Hematopoietic multipotent progenitor cell treated with erythropoietin and hydrocortisone succinate and interleukin-3 and kit ligand, for 15 days (in vitro differentiated cells): Measurements from ENCODE around the gene MRPL22.
"Not testable (repeated sequence)": the region's sequence is repeated elsewhere in the genome, so short reads cannot be mapped to it uniquely, and the experiment has no call there.

Source experiments
- DNase-seq: peaks from one replicate; pipeline ENCODE4 v3.0.0-alpha.2; 2015; ENCODE audit warnings: low spot score

MRPL22 gene

DNA sequence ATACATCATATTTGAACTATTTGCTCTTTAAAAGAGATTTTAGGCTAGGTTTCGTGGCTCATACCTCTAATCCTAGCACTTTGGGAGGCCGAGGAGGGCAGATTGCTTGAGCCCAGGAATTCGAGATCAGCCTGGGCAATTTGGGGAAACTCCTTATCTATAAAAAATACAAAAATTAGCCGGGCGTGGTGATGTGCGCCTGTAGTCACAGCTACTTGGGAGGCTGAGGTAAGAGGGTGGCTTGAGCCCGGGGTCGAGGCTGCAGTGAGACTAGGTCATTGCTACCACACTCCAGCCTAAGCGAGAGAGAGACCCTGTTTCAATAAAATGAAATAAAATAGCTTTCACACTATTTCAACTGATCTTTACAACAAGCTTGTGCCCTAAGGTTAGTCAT is 500 bp upstream of the MRPL22 start:
- DNase-seq = no peak

DNA sequence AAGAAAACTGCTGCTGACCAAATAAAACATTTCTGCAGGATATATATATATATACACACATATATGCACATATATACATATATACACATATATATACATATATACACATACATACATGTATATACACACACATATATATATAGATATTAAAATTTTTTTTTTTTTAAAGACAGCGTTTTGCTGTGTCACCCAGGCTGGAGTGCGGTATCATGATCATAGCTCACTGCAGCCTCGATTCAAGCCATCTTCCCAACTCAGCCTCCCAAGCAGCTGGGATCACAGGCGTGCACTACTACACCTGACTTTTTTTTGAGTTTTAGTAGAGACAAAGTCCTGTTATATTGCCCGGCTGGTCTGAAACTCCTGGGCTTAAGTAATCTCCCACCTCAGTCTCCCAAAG is 2.7 kb downstream of the MRPL22 start:
- no peak for DNase-seq

DNA sequence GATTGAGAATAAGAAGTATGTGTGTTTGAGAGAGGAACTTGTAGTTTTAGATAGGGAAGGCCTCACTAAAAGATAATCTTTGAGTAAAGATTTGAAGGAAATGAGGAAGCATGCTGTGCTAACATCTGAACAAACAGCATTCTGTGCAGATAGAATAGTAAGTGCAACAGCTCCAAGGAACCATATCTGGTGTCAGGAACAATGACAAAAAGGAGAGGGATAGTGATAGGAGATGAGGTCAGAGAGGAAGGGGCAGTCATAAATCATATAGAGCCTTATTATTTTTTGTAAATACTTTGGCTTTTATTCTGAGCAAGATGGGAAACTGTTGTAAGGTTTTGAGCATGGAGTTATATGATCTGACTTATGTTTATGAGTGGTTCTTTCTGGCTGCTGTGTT is 3.8 kb downstream of the MRPL22 start:
- DNase-seq = no peak

DNA sequence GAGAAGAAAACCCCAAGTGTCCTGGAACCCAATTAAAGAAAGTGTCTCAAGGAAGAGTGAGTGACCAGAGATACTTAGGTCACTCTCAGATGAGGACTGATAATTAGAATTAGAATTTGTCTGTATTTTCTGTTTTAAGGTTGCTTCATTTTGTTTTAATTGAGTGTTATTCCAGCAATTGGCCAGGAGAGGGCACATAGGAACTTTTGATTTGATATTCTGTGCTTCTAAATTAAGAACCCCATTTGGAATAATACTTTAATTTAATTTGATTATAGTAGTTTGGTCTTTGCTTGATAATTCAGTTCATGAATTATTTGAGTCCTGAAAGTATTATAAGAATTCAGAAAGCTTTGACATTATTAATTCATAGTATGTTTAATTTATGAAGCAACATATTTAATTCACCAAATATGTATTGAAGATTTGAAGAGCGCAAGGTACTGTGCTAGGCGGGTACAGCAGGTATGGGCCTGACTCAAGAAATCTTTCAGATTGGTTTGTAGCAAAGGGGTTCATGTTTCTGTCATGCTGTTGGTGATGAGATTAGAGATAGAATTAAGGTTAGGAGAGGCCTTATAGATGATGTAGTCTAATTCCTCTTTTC is 4.9 kb downstream of the MRPL22 start:
- DNase-seq = peak; percentile 63

DNA sequence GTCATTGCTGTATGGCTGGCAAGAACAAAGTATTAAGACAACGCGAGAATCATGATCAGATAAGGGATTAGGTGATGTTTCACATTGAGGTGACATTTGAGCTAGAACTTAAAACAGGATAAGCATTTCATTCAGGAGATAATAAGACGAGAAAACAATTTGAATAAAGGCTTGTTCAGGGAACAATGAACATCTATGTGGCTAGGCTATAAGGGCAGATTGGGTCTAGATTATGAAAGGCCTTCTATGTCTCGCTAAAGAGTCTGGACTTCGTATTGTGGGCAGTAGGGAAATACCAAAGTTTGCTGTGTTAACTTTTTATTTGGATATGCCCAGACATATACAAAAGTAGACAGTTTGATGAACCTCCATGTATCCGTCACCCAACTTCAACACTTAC is 6.9 kb downstream of the MRPL22 start:
- no peak for DNase-seq

DNA sequence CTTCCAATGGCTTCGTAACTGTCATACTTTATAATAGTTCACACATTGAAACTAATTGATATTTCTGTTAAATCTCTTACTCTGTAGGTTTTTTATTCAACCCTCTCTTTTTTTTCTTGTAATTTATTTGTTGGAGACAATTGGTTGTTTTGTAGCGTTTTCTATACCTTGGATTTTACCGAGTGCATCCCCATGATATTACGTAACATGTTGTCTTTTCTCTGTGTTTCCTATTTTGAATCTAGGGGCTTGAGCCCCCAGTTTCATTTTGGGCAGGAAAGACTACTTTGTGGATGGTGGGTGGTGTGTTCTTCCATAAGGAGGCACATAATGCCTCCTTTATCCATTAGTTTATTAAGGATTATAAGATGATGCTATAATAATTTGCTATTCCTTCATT is 7.4 kb downstream of the MRPL22 start:
- no peak for DNase-seq

DNA sequence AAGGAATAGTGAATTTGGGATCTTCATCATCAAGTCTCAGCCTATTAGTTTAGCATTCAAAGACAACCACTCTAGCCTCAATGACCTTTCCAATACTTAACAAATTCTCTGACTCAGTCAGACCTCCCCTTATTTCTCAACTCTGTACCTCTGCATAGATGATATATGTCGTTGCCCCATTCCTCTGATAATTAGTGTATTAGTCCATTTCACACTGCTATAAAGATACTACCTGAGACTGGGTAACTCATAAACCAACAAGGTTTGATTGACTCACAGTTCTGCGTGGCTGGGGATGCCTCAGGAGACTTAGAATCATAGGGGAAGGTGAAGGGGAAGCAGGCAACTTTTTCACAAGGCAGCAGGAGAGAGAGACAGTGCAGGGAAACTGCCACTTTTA is 8.9 kb downstream of the MRPL22 start:
- DNase-seq = no peak

DNA sequence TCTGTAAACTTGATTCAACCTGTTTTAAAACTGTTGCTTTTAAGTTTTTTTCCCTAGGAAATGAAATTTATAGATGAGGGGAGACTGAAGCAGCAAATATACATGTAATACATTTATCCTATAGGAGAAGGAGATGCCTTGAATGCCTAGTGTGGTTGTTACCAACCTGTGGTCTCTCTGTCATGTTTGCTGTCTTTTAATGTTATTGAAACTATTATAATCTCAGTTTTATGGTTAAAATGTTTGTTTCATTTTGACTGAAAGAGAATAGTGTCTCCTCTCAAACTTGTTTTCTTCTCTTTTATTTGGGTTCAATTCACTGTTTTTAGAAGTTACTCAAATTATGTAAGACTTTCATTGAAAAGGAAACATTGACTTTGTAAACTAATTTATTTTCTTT is 15.8 kb downstream of the MRPL22 start:
- no peak for DNase-seq

DNA sequence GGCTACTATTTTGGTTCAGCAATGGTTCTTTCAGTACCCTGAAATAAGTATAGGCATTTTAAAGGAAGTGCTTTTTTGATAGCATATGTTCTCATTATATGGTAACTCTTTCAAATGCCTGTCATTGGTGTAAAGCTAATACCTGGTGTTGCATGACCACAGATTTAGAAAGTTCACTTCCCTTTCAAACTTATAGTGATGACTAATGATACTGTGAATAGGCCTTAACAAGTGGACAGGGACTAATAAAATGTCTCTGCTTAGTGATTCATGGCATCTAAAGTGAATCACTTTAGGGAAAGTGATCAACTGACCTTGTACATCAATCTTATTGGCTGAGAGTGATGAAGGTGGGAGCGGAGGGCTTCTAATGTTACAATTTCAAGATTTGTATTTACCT is 21.6 kb downstream of the MRPL22 start:
- DNase-seq = no peak

DNA sequence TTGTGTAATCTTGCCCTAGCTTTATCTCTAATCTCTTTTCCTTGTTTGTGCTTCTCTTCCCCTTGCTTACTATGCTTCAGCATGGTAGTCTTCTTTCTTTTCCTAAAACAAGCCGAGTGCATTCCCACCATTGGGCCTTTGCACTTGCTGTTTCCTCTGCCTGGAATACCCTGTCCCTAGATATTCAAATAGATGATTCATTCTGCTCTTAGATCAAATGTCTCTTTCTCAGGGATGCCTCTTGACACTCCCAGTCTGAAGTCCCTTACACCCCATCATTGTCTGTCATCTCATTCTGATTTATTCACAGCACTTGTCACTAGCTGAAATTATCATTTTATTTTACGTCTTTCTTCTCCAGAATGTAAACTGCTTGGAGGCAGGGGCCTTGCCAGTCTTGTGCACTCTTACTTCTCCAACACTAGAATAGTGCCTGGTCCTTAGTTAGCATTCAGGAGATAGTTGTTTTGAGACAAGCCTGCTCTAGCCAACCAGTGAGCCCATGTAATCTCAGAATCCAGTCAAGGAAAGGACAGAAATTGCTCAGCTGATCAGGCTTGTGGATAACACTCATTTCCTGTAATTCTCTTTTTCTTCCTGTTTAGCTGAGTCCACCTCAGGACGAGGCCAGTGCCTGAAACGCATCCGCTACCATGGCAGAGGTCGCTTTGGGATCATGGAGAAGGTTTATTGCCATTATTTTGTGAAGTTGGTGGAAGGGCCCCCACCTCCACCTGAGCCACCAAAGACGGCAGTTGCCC is 25.4 kb downstream of the MRPL22 start:
- DNase-seq = no peak

DNA sequence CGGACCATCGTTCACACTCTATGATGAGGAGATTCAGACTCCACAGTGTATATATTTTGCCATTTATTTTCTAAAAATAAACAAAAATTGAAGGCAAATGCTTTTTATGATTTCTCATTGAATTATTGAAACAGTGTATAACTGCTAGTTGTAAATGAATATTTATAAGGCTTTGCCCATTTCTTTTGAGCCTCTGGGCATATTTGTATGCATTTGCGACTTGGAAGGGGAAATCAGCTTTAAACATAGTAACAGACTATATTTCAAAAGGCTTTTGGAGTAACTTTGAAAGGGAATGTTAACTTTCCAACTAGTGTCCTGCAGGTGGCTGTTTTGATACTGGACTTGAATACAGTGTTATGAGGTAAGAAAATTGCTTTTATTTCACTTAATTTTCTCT is 26.0 kb downstream of the MRPL22 start:
- no peak for DNase-seq

DNA sequence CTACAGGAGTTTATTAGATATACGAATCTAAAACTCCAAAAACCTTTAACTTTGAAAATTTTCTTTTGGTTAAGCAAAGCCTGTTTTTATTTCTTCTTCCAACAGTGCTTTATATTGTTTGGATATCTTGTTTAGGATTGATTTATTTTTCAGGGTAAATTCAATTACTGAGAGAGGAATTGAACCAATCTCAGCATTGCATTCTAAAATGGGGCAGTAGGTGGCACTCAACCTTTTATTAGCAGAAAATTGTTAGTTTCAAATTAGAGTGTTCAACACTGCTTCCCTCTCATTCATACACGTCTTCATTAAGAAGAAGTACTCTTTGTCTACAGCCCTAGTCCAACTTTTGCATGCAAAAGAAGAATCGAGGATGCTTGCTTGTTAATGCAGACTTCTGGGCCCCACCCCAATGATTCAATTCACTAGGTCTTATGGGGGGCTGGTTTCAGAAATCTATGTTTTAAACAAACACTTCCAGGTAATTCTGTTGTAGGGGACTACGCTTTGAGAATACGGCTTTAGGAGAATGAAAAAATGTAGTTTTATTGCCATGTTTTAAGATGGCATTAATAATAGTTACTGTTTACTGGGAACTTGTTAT is 26.6 kb downstream of the MRPL22 start:
- DNase-seq = no peak

DNA sequence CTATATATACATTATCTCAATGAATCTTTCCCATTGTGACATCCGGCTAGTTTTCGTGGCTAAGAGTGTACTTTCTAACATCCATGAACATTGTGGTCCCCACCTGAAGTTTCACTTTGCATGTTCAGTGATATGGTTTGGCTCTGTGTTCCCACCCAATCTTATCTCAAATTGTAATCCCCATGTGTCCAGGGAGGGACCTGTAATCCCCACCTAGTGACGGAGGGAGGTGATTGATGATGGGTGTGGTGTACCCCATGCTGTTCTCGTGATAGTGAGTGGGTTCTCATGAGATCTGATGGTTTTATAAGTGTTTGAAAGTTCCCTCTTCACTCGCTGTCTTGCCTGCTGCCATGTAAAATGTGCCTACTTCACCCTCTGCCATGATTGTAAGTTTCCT is 28.1 kb downstream of the MRPL22 start:
- no peak for DNase-seq

DNA sequence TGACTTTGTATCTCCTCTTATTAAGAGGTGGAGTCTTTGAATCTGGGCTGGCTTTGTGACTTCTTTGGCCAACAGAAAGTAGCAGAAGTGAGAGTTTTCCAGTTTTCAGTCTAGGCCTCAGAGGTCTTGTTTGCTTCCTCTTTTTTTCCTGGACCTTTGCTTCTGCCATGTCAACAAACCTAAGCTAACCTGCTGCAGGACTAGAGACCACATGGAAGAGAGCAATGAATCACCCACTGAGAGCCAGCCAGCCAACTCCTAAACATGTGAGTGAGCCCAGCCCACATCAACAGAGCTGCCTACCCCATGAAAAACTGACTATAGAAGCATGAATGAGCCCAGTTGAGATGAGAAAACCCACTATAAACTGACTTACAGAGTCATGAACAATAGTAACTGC is 29.9 kb downstream of the MRPL22 start:
- DNase-seq = no peak

DNA sequence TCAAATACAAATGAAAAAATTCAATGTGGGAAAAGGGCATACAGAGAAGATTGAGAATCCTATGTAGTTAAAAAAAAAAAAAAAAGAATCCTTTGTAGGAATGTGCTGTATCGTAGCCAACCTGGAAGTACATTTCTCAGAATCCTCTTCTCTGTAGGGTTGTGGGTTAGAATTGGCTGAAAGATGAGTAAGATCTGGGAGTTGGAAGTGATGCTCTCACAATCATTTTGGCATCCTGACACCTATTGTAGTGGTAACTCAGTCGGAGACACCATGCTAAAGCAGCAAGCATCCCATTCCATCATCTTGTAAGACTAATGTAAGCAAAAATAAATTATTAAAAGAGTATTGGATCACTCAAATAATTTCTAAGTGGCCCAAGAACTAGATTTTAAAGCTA is 30.6 kb downstream of the MRPL22 start:
- no peak for DNase-seq

DNA sequence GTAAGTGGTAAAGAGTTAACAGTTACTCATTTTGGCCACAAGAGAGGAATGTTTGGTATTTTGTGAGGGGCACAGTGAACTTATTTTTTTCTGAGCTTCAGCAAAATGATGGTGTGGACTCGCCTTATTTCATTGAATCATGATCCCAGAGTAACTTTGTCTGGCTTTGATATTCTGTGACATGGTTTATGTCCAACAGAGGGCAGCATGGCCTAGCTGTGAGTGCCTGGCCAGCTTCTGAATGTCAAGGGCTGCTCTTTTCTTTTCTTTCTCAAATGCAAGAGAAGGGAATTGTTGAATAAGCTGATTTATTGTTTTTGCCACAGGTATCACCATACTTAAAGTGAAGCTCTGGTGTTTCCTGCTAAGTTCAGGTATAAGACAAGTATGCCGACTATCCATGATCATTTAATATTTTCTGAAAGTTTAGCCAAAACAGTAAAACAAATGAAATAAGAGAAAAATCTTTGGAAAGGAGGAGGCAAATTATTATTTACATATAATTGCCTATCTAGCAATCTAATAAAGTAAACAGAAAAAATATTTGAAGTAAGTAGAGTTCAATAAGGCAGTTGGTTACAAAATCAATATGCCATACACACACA is 31.7 kb downstream of the MRPL22 start:
- peak; percentile 24 for DNase-seq

DNA sequence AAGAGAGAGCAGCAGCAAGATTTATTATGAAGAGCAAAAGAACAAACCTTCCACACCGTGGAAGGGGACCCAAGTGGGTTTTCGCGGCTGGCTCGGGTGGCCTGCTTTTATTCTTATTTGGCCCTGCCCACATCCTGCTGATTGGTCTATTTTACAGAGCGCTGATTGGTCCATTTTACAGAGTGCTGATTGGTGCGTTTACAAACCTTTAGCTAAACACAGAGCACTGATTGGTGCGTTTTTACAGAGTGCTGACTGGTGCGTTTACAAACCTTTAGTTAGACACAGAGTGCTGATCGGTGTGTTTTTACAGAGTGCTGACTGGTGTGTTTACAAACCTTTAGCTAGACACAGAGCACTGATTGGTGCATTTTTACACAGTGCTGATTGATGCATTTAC is 35.2 kb downstream of the MRPL22 start:
- not testable (repeated sequence) for DNase-seq

DNA sequence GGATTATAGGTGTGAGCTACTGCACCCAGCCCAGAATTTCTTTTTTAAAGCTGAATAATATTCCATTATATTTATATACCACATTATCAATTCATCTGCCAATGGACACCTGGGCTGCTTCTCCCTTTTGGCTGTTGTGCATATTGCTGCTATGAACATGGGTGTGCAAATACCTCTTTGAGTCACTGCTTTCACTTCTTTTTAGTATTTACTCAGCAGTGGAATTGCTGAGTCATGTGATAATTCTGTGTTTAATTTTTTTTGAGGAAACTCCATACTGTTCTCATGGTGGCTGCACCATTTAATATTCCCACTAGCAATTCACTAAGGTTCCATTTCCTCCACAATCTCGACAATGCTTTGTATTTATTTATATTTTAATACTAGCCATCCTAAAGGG is 36.5 kb downstream of the MRPL22 start:
- no peak for DNase-seq

DNA sequence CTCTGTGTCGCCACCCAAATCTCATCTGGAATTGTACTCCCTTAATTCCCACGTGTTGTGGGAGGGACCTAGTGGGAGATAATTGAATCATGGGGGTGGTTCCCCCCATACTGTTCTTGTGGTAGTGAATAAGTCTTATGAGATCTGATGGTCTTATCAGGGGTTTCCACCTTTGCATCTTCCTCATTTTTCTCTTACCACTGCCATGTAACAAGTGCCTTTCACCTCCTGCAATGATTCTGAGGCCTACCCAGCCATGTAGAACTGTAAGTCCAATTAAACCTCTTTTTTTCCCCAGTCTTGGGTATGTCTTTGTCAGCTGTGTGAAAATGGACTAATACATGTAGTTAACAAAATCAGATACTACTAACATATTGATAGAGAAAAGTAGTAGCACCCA is 37.4 kb downstream of the MRPL22 start:
- DNase-seq = not testable (repeated sequence)

DNA sequence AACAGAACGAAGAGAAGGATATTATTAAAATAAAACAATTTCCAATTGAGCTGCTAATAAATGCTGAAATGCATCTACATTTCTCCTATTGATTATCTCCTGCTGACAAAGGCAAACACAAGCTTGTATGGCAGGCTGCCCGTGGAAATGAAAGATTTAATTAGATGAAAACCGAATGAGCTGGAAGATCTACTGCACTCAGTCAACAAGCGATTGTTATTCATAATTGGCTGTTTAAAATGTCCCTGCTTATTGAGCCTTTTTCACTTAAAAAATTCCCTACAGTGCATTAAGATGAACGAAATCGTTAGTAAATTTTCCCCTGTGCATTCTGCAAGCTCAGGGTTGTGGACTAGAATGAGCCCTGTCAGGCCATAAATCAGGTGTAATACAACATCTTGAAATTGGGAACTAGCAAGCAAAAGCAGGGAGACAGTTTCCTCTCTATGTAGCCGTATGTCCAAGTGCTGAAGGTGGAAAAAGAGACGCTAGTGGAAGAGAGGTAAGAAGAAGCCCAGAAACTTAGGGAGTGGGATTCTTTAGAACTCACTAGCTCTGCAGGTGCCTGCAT is 44.2 kb downstream of the MRPL22 start:
- DNase-seq = no peak

DNA sequence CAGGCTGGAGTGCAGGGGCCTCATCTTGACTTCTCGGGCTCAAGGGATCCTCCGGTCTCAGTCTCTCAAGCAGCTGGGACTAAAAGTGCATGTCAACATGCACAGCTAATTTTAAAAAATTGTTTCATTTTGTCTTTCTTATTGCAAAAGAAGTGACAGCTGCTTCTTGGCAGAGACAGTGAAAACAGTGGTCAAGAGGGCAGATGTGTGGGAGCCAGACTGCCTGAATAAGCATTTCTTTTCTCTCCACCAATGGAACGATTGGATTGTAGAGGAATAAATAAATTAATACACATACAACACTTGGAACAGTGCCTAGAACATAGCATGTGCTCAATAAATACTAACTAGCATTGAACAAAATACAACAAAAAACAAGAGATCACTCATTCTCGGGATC is 45.3 kb downstream of the MRPL22 start:
- no peak for DNase-seq

DNA sequence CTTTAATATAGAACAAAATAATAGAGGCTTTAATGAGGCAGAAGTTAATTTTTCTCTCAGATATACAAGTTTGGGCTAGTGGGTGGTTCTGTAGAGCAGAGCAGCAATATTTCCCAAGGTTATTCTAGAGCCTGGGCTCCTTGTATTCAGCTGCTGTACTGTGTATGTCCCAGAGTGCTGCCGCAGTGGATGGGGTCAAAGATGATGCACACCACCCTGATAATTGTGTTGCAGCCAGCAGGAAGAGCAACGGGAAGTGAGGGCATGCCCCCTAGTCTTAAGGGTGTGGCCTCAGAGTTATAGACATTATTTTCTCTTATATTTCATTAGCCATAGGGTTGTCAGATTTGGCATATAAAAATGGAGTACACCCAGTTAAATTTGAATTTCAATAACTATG is 48.8 kb downstream of the MRPL22 start:
- DNase-seq = no peak

DNA sequence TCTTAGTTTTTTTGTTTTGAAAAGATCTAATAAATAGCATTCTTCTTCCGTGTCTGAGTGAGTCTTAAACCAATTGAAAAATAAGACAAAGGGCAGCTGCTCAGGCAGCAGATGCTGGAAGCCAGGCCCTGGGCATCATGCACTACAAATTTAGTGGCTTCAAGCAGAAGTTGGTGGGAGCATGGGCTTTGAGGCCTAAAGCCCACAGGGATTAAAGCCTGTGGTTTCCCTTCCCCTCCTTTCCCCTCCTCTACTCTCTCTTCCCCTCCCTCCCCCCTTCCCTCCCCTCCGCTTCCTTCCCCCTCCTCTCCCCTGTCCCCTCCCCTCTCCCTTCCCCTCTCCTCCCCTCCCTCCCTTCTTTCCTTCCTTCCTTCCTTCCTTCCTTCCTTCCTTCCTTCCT is 52.6 kb downstream of the MRPL22 start:
- no peak for DNase-seq
